CD14-positive monocyte (primary cell): Measurements from ENCODE around the gene USE1. TPM values are rescaled to one million over a fixed set of nuclear protein-coding genes. Genes with fewer than 3 reads are reported as not detected.

Experiments used
- DNase-seq, 3 donors: peaks; one replicate each; pipeline ENCODE4 v3.0.0-alpha.2; 2011 to 2022
- H2AFZ ChIP-seq: 2 replicates; pipeline ENCODE4 v1.6.0; 2012; ENCODE audit warnings: mild to moderate bottlenecking, low read depth, low read length, inconsistent platforms; ENCODE audit not compliant: insufficient read depth, poor library complexity, severe bottlenecking
- H3K27ac ChIP-seq, 2 donors: 1 replicate in 1 of 2; 2 replicates in 1 of 2; pipeline ENCODE4 v1.5.1; 2012 to 2013; ENCODE audit warnings: low read length in 2 of 2, control low read depth in 1 of 2, inconsistent platforms in 1 of 2, low read depth in 1 of 2, mild to moderate bottlenecking in 1 of 2
- H3K27me3 ChIP-seq, 2 donors: one replicate each; pipeline versions ENCODE4 v1.6.0 to v1.6.1; 2011 to 2013; ENCODE audit warnings: low read length in 2 of 2; ENCODE audit not compliant: control insufficient read depth in 2 of 2, insufficient read depth in 2 of 2
- H3K36me3 ChIP-seq, 2 donors: replicated peaks in 1 of 2; 1 replicate in 1 of 2; 2 replicates in 1 of 2; pipeline versions ENCODE4 v1.5.1 to v1.6.1; 2012 to 2013; ENCODE audit warnings: low read length in 2 of 2, control low read depth in 1 of 2, inconsistent platforms in 1 of 2, mild to moderate bottlenecking in 1 of 2; ENCODE audit not compliant: insufficient read depth in 2 of 2, control insufficient read depth in 1 of 2
- H3K4me1 ChIP-seq, 2 donors: 1 replicate in 1 of 2; 2 replicates in 1 of 2; pipeline versions ENCODE4 v1.5.1 to v1.6.1; 2012 to 2013; ENCODE audit warnings: low read length in 2 of 2, control low read depth in 1 of 2, inconsistent platforms in 1 of 2, mild to moderate bottlenecking in 1 of 2, moderate library complexity in 1 of 2; ENCODE audit not compliant: insufficient read depth in 2 of 2, control insufficient read depth in 1 of 2
- H3K4me2 ChIP-seq: replicated peaks from 2 replicates; pipeline ENCODE3; 2012; ENCODE audit warnings: low read length, moderate library complexity, mild to moderate bottlenecking; ENCODE audit not compliant: poor library complexity, severe bottlenecking; ENCODE audit errors: extremely low read depth
- H3K4me3 ChIP-seq, 3 experiments: fragments of 200-600 bp in 1 of 3; sonication (generic) in 1 of 3; replicated peaks in 1 of 3; 1 replicate in 2 of 3; 2 replicates in 1 of 3; pipeline ENCODE4 v1.5.1; 2011 to 2013; ENCODE audit warnings: low read length in 3 of 3, mild to moderate bottlenecking in 3 of 3, control low read depth in 2 of 3, low read depth in 2 of 3, inconsistent platforms in 1 of 3, moderate library complexity in 1 of 3
- H3K79me2 ChIP-seq: 2 replicates; pipeline ENCODE4 v1.6.0; 2012; ENCODE audit warnings: mild to moderate bottlenecking, control low read depth, inconsistent platforms, low read length, moderate library complexity; ENCODE audit not compliant: insufficient read depth
- H3K9ac ChIP-seq: 2 replicates; pipeline ENCODE4 v1.6.0; 2017; ENCODE audit warnings: low read length, mild to moderate bottlenecking; ENCODE audit not compliant: insufficient read depth, poor library complexity, severe bottlenecking
- H3K9me3 ChIP-seq, 2 donors: replicated peaks in 1 of 2; 1 replicate in 1 of 2; 2 replicates in 1 of 2; pipeline versions ENCODE4 v1.5.1 to v1.6.1; 2012 to 2013; ENCODE audit warnings: low read length in 2 of 2, control low read depth in 1 of 2; ENCODE audit not compliant: control insufficient read depth in 1 of 2, insufficient read depth in 1 of 2
- H4K20me1 ChIP-seq: 2 replicates; pipeline ENCODE4 v1.6.0; 2012; ENCODE audit warnings: mild to moderate bottlenecking, low read length, control low read depth, moderate library complexity; ENCODE audit not compliant: insufficient read depth
- H3K27ac Mint-ChIP-seq, 7 donors: one replicate each; pipeline ENCODE4 v1.8.0; 2020; ENCODE audit warnings: mild to moderate bottlenecking in 7 of 7, mixed read lengths in 7 of 7, moderate library complexity in 6 of 7, inconsistent platforms in 2 of 7
- H3K27me3 Mint-ChIP-seq, 3 donors: one replicate each; pipeline ENCODE4 v1.8.0; 2021 to 2022; ENCODE audit warnings: low read depth in 3 of 3, mild to moderate bottlenecking in 3 of 3, mixed read lengths in 3 of 3, moderate library complexity in 3 of 3, inconsistent platforms in 1 of 3
- H3K36me3 Mint-ChIP-seq, 2 donors: one replicate each; pipeline ENCODE4 v1.8.0; 2020; ENCODE audit warnings: mixed read lengths in 2 of 2, inconsistent platforms in 1 of 2, mild to moderate bottlenecking in 1 of 2
- H3K4me1 Mint-ChIP-seq: one replicate; pipeline ENCODE4 v1.8.0; 2020; ENCODE audit warnings: mild to moderate bottlenecking, mixed read lengths
- H3K4me3 Mint-ChIP-seq, 2 donors: one replicate each; pipeline ENCODE4 v1.8.0; 2020; ENCODE audit warnings: mild to moderate bottlenecking in 2 of 2, mixed read lengths in 2 of 2, moderate library complexity in 1 of 2
- H3K9me3 Mint-ChIP-seq, 7 donors: one replicate each; pipeline ENCODE4 v1.8.0; 2020 to 2022; ENCODE audit warnings: mixed read lengths in 7 of 7, mild to moderate bottlenecking in 6 of 7, moderate library complexity in 6 of 7, inconsistent platforms in 2 of 7
- WGBS: methylation state at CpG from one replicate; pipeline ENCODE4 v1.1.5; 2013; ENCODE audit warnings: missing lambda C conversion rate; ENCODE audit not compliant: insufficient coverage; 5-methylcytosine and 5-hydroxymethylcytosine counted together
- intact Hi-C, 2 donors: fragments of 100-400 bp; cut with micrococcal nuclease; formaldehyde crosslinking; loops; one replicate each; pipeline versions ENCODE4 v1.15.0 to v1.15.1; 2023
- polyA plus RNA-seq, 3 donors: library from polyadenylated mRNA; depleted of rRNA in 1 of 3; unstranded in 2 of 3; stranded (reverse) in 1 of 3; fragments of 300-500 nt in 2 of 3; fragments of >200 nt in 1 of 3; fragmentation: Illumina TruSeq in 2 of 3; gene quantifications; 1 replicate in 2 of 3; 2 replicates in 1 of 3; pipeline ENCODE4 v1.2.3, GENCODE V29; 2012 to 2021
- TF ChIP-seq, protein P1 (sequence below): fragments of 200-600 bp; IDR thresholded peaks from one replicate; pipeline ENCODE4 v1.8.0; 2022; ENCODE audit warnings: antibody characterized with exemption, mild to moderate bottlenecking

The USE1 gene
- polyA plus RNA-seq, 3 donors: 26.5 to 39.8 (median 29.7) TPM

DNA sequence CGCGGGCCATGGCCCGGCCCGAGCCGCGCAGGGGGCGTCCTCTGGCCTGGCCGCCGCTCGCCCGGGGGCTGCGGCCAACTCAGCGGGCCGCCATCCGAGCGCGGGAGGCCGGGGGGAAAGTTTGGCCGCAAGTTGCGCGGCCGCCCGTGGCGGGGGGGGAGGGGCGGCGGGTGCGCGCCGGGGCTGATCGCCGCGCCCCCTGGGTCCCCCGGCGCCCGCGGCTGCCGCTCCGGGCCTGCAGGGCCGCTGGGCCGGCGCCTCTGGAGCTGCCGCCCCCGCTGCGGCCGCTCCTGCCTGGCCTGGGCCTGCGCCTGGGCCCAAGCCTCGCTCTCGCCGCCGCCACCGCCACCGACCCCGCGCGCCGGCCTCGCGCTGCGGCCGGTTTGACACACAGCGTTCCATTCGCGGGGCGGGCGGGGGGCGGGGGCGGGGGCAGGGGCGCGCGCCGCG is 30.4 kb downstream of the USE1 start, which contains the start of gene NR2F6:
TSS of gene NR2F6 (minus strand) at position 385 of the 450 bp plus-strand sequence. CDS start 699 bp downstream, outside the sequence.
- WGBS: under 1% methylated on average over 47 of the region's 72 CpGs
- H3K36me3 ChIP-seq: no peaks in the 10 kb centered on the region
- H3K9ac ChIP-seq: peak within 1 kb of the TSS; percentile 53
- Mint-ChIP-seq H3K4me3 (peak within 1 kb of the TSS; percentile 95), H3K27ac (peak within 1 kb of the TSS; percentile 69 to 95 (median 86)), H3K9me3 (peaks cover 0 to 6% (median 3%) of the 10 kb centered on the region in 7 donors), H3K27me3 (peaks cover 11 to 21% (median 19%) of the 10 kb centered on the region in 3 donors), H3K4me1 (peaks cover 26% of the 10 kb centered on the region), H3K36me3 (peaks cover 0 to 1% of the 10 kb centered on the region in 2 donors)
- peaks cover 24% of the 10 kb centered on the region for H4K20me1 ChIP-seq
- H3K4me3 ChIP-seq: peak within 1 kb of the TSS; percentile 61 to 86 (median 69)
- H3K27ac ChIP-seq: peak within 1 kb of the TSS; percentile 16 to 58
- peak within 1 kb of the TSS; percentile 79 for H2AFZ ChIP-seq
- DNase-seq: no peak
- intact Hi-C loops: no loop called here
- TF ChIP-seq, protein P1, sequence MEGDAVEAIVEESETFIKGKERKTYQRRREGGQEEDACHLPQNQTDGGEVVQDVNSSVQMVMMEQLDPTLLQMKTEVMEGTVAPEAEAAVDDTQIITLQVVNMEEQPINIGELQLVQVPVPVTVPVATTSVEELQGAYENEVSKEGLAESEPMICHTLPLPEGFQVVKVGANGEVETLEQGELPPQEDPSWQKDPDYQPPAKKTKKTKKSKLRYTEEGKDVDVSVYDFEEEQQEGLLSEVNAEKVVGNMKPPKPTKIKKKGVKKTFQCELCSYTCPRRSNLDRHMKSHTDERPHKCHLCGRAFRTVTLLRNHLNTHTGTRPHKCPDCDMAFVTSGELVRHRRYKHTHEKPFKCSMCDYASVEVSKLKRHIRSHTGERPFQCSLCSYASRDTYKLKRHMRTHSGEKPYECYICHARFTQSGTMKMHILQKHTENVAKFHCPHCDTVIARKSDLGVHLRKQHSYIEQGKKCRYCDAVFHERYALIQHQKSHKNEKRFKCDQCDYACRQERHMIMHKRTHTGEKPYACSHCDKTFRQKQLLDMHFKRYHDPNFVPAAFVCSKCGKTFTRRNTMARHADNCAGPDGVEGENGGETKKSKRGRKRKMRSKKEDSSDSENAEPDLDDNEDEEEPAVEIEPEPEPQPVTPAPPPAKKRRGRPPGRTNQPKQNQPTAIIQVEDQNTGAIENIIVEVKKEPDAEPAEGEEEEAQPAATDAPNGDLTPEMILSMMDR: no peak
- peaks cover 20 to 32% of the 10 kb centered on the region in 2 donors for H3K4me1 ChIP-seq
- H3K79me2 ChIP-seq: peaks cover 6% of the 10 kb centered on the region
- H3K4me2 ChIP-seq: peak within 1 kb of the TSS; percentile 97
- peaks cover 0 to 7% of the 10 kb centered on the region in 2 donors for H3K27me3 ChIP-seq
- no peaks in the 10 kb centered on the region for H3K9me3 ChIP-seq

DNA sequence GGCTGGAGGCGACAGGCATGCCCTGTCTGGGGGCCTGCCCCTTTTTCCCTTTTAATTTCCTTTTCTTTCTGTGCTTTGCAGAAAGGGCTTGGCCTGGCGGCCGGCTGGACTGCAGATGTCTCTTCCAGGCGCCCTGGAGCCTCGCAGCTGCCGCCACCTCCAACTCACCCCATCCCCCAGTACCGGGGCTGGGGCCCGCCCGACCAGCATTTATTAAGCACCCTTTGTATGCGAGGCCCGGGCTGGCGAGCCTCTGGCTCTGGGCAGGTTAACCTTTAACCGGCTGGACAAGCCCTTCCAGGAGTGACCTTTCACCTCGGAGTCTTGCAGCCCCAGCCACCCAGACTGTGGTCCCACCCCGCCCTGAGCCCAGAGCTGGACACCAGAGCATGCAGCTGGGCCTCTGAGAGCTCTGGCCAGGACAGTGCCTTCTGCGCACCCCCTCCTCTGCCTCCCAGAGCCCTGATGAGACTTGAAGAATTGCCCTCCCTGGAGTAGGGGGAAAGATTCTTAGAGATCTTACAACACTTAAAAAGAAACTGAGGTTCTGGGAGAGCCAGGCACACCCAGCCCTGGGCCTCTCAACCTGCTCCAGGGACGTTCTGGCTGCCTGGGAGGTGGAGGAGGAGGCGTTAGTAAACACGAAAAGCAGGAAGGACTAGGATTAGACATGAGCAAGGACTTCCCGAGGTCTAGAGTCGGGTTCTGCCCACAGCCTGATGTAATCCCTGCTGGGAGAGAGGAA is 31.7 kb downstream of the USE1 start:
- peaks cover 0 to 7% of the 10 kb centered on the region in 2 donors for H3K27me3 ChIP-seq
- Mint-ChIP-seq H3K9me3 (peaks cover 0 to 6% (median 2%) of the 10 kb centered on the region in 7 donors), H3K36me3 (no peaks in the 10 kb centered on the region), H3K4me1 (peaks cover 26% of the 10 kb centered on the region), H3K4me3 (peak overlapping the region; percentile 95), H3K27me3 (peaks cover 11 to 22% (median 21%) of the 10 kb centered on the region in 3 donors), H3K27ac (peak overlapping the region in 1 of 7 donors; percentile 31)
- peak overlapping the region in 1 of 2 donors; percentile 58 for H3K27ac ChIP-seq
- H3K36me3 ChIP-seq: no peaks in the 10 kb centered on the region
- H3K4me2 ChIP-seq: peak overlapping the region; percentile 97
- no peaks in the 10 kb centered on the region for H3K9me3 ChIP-seq
- H3K4me3 ChIP-seq: peak overlapping the region; percentile 61 to 86 (median 69)
- peaks cover 18% of the 10 kb centered on the region for H4K20me1 ChIP-seq
- H3K79me2 ChIP-seq: peaks cover 6% of the 10 kb centered on the region
- no peak for DNase-seq
- intact Hi-C loops: no loop called here
- peak overlapping the region; percentile 79 for H2AFZ ChIP-seq
- H3K4me1 ChIP-seq: peaks cover 20 to 32% of the 10 kb centered on the region in 2 donors
- peak overlapping the region; percentile 53 for H3K9ac ChIP-seq
- 12% methylated on average over 19 of the region's 21 CpGs for WGBS
- TF ChIP-seq, protein P1: no peak
